OCI-LY3 (cell line): ENCODE measurements around the gene DNM3.

Source experiments
- CTCF ChIP-seq: fragments of 200-600, 300-600 bp; sonication (generic); IDR thresholded peaks from 2 replicates; pipeline ENCODE4 v1.5.1; 2014; ENCODE audit warnings: antibody characterized with exemption, low read length, low read depth
- EZH2phosphoT487 ChIP-seq: fragments of 200-600 bp; shearing (Covaris generic); IDR thresholded peaks from 2 replicates; pipeline ENCODE4 v1.6.1; 2018; ENCODE audit warnings: antibody characterized with exemption, mixed run types, low read depth

- TF ChIP-seq CTCF: peak; percentile 95
- TF ChIP-seq EZH2phosphoT487: no peak
Observed at GRCh38 chr1:172002725-172003345, 161.5 kb downstream of the DNM3 start.
